SK-N-SH (cell line): ENCODE measurements around the gene MAST4. TPM values are rescaled to one million over a fixed set of nuclear protein-coding genes. Genes with fewer than 3 reads are reported as not detected.

Source experiments
- CTCF ChIA-PET: fragments of 300-600, 350-600 bp; formaldehyde crosslinking; extraction: SDS; loops from one replicate; lab custom pipeline; 2021; lab: Yijun Ruan, JAX
- POLR2A ChIA-PET: fragments of 350-600 bp; sonication (Branson Sonifier 250); formaldehyde crosslinking; extraction: SDS; loops from one replicate; lab custom pipeline; 2020; ENCODE audit warnings: antibody characterized with exemption, inconsistent platforms; lab: Yijun Ruan, JAX
- DNase-seq: peaks from one replicate; pipeline ENCODE4 v3.0.0; 2012
- H2AFZ ChIP-seq: fragments of 200-600 bp; sonication (generic); 2 replicates; pipeline ENCODE4 v1.8.1; 2016; ENCODE audit warnings: antibody characterized with exemption, mild to moderate bottlenecking, low read depth
- H3F3A ChIP-seq: fragments of 200-600 bp; sonication (generic); replicated peaks from 2 replicates; pipeline ENCODE3; 2016; ENCODE audit warnings: antibody characterized with exemption, mild to moderate bottlenecking; ENCODE audit not compliant: insufficient read depth
- H3K27ac ChIP-seq, 2 experiments: fragments of 200-500 bp in 1 of 2; fragments of 200-600 bp in 1 of 2; sonication (Bioruptor generic) in 1 of 2; sonication (generic), shearing (Covaris generic) in 1 of 2; 2 replicates each; pipeline versions ENCODE4 v1.5.1 to v1.6.1; 2014 to 2016; ENCODE audit warnings: low read depth in 2 of 2, inconsistent platforms in 1 of 2, low read length in 1 of 2, mild to moderate bottlenecking in 1 of 2, mixed read lengths in 1 of 2
- H3K27me3 ChIP-seq: fragments of 200-600 bp; sonication (generic), shearing (Covaris generic); 2 replicates; pipeline ENCODE4 v1.6.1; 2016; ENCODE audit warnings: mixed run types; ENCODE audit not compliant: insufficient read depth
- H3K36me3 ChIP-seq, 2 experiments: fragments of 200-500 bp in 1 of 2; fragments of 200-600 bp in 1 of 2; sonication (Bioruptor generic) in 1 of 2; sonication (generic) in 1 of 2; replicated peaks in 1 of 2; 2 replicates each; pipeline versions ENCODE3 to v1.5.1; 2014 to 2016; ENCODE audit warnings: low read length in 1 of 2, mild to moderate bottlenecking in 1 of 2; ENCODE audit not compliant: insufficient read depth in 2 of 2, control insufficient read depth in 1 of 2
- H3K4me1 ChIP-seq, 2 experiments: fragments of 200-500 bp in 1 of 2; fragments of 200-600 bp in 1 of 2; sonication (Bioruptor generic) in 1 of 2; sonication (generic), shearing (Covaris generic) in 1 of 2; 2 replicates each; pipeline versions ENCODE4 v1.5.1 to v1.6.1; 2014 to 2016; ENCODE audit warnings: low read depth in 1 of 2, low read length in 1 of 2, mixed run types in 1 of 2; ENCODE audit not compliant: insufficient read depth in 2 of 2, control insufficient read depth in 1 of 2
- H3K4me2 ChIP-seq: fragments of 200-600 bp; sonication (generic), shearing (Covaris generic); 2 replicates; pipeline ENCODE4 v1.6.1; 2017; ENCODE audit warnings: mixed run types
- H3K4me3 ChIP-seq, 2 experiments: fragments of 200-500 bp in 1 of 2; fragments of 200-600 bp in 1 of 2; sonication (Bioruptor generic) in 1 of 2; sonication (generic), shearing (Covaris generic) in 1 of 2; 2 replicates each; pipeline versions ENCODE4 v1.5.1 to v1.8.1; 2014 to 2016; ENCODE audit warnings: low read depth in 2 of 2, inconsistent platforms in 1 of 2, low read length in 1 of 2, mild to moderate bottlenecking in 1 of 2, mixed read lengths in 1 of 2, moderate library complexity in 1 of 2
- H3K79me2 ChIP-seq: fragments of 200-600 bp; sonication (generic); 2 replicates; pipeline ENCODE4 v1.8.1; 2017; ENCODE audit warnings: mild to moderate bottlenecking; ENCODE audit not compliant: insufficient read depth
- H3K9ac ChIP-seq: fragments of 200-600 bp; sonication (generic); 2 replicates; pipeline ENCODE4 v1.6.1; 2017; ENCODE audit warnings: mixed run types
- H3K9me2 ChIP-seq: fragments of 200-600 bp; sonication (generic); 2 replicates; pipeline ENCODE4 v1.6.1; 2017; ENCODE audit warnings: mixed run types
- H3K9me3 ChIP-seq: fragments of 200-600 bp; sonication (generic); 2 replicates; pipeline ENCODE4 v1.6.1; 2017; ENCODE audit warnings: mixed run types, mild to moderate bottlenecking, moderate library complexity
- H4K20me1 ChIP-seq: fragments of 200-600 bp; sonication (generic); 2 replicates; pipeline ENCODE4 v1.6.1; 2017; ENCODE audit warnings: mild to moderate bottlenecking, mixed run types; ENCODE audit not compliant: insufficient read depth
- CHD2 ChIP-seq: fragments of 150-350 bp; IDR thresholded peaks from 2 replicates; pipeline ENCODE4 v1.6.1; 2018; ENCODE audit warnings: low read length; ENCODE audit not compliant: partially characterized antibody
- EP300 ChIP-seq, 2 experiments: IDR thresholded peaks; 2 replicates each; pipeline versions ENCODE4 v1.4.0 to v1.6.1; 2012; ENCODE audit warnings: borderline replicate concordance in 1 of 2, low read depth in 1 of 2, low read length in 1 of 2
- FOXJ3 ChIP-seq: sonication (generic); formaldehyde crosslinking; IDR thresholded peaks from 2 replicates; pipeline ENCODE4 v1.5.1; 2020; ENCODE audit warnings: mild to moderate bottlenecking, missing genetic modification reagents
- GABPA ChIP-seq: IDR thresholded peaks from 2 replicates; pipeline ENCODE4 v1.4.0; 2012; ENCODE audit warnings: low read depth, mild to moderate bottlenecking
- JUND ChIP-seq: IDR thresholded peaks from 2 replicates; pipeline ENCODE4 v1.4.0; 2012
- MAX ChIP-seq: IDR thresholded peaks from 2 replicates; pipeline ENCODE4 v1.4.0; 2012; ENCODE audit warnings: low read depth
- MEF2A ChIP-seq: IDR thresholded peaks from 2 replicates; pipeline ENCODE4 v1.4.0; 2012; ENCODE audit warnings: low read depth, borderline replicate concordance
- MXI1 ChIP-seq: IDR thresholded peaks from 2 replicates; pipeline ENCODE4 v1.6.1; 2012; ENCODE audit warnings: mild to moderate bottlenecking, low read depth, low read length, improper control_type of control experiment
- PBX3 ChIP-seq: IDR thresholded peaks from 2 replicates; pipeline ENCODE4; 2012
- POLR2AphosphoS5 ChIP-seq: IDR thresholded peaks from 2 replicates; pipeline ENCODE4 v1.6.1; 2012; ENCODE audit warnings: low read depth, low read length
- RCOR1 ChIP-seq: fragments of 150-350 bp; IDR thresholded peaks from 2 replicates; pipeline ENCODE4 v1.6.1; 2017; ENCODE audit warnings: antibody characterized with exemption, low read length
- REST ChIP-seq: IDR thresholded peaks from 2 replicates; pipeline ENCODE4 v1.6.1; 2012; ENCODE audit warnings: mild to moderate bottlenecking, low read depth, low read length, moderate library complexity
- RXRA ChIP-seq: IDR thresholded peaks from 2 replicates; pipeline ENCODE4 v1.4.0; 2012; ENCODE audit warnings: low read depth, mild to moderate bottlenecking, borderline replicate concordance
- SIN3A ChIP-seq: IDR thresholded peaks from 2 replicates; pipeline ENCODE4 v1.6.1; 2012; ENCODE audit warnings: low read depth, mild to moderate bottlenecking, low read length, moderate library complexity, borderline replicate concordance
- SMC3 ChIP-seq: IDR thresholded peaks from 2 replicates; pipeline ENCODE4 v1.6.1; 2012; ENCODE audit warnings: low read depth, low read length, improper control_type of control experiment
- TAF1 ChIP-seq: IDR thresholded peaks from 2 replicates; pipeline ENCODE4 v1.6.1; 2012; ENCODE audit warnings: low read depth, mild to moderate bottlenecking, low read length, moderate library complexity, borderline replicate concordance
- TEAD4 ChIP-seq: IDR thresholded peaks from 2 replicates; pipeline ENCODE4 v1.4.0; 2012; ENCODE audit warnings: mild to moderate bottlenecking, borderline replicate concordance; ENCODE audit not compliant: insufficient read depth
- USF2 ChIP-seq: fragments of 150-350 bp; IDR thresholded peaks from 2 replicates; pipeline ENCODE4 v1.6.1; 2017; ENCODE audit warnings: antibody characterized with exemption, low read length, low read depth, borderline replicate concordance
- YY1 ChIP-seq: IDR thresholded peaks from 2 replicates; pipeline ENCODE4 v1.4.0; 2012; ENCODE audit warnings: low read depth, mild to moderate bottlenecking
- WGBS: methylation state at CpG from one replicate; pipeline ENCODE4 v1.1.6; 2017; ENCODE audit warnings: low lambda C conversion rate; 5-methylcytosine and 5-hydroxymethylcytosine counted together
- polyA plus RNA-seq, 3 experiments: library from polyadenylated mRNA; depleted of rRNA; stranded (reverse); fragments of >200 nt; gene quantifications; 2 replicates each; pipeline ENCODE4 v1.2.3, GENCODE V29; 2012

Gene MAST4
- polyA plus RNA-seq, 1 of the 3 experiments (the other 2 are of a cell fraction): 2.2 TPM

GRCh38 chr5:67152400-67152799, 556.2 kb downstream of the MAST4 start:
- Histone ChIP-seq H3K36me3 (peaks cover 5 to 18% of the 10 kb centered on the region in 2 experiments), H3K27ac (no peak overlapping the region), H4K20me1 (no peaks in the 10 kb centered on the region), H3K9ac (no peak overlapping the region), H2AFZ (no peak overlapping the region), H3K79me2 (no peaks in the 10 kb centered on the region), H3F3A (no peaks in the 10 kb centered on the region), H3K27me3 (no peaks in the 10 kb centered on the region), H3K4me1 (peaks cover 0 to 4% of the 10 kb centered on the region in 2 experiments; a peak in 2 of 4 replicates), H3K9me3 (no peaks in the 10 kb centered on the region), H3K4me2 (no peak overlapping the region), H3K9me2 (no peaks in the 10 kb centered on the region), H3K4me3 (no peak overlapping the region)
- DNase-seq: no peak
- CTCF ChIA-PET: interaction anchor here (1.2 kb wide), 1 partner anchor 56 kb away, joined by 4 read pairs; no protein-coding TSS in a partner anchor
- no peak for TF ChIP-seq JUND
- no peak for TF ChIP-seq TAF1
- TF ChIP-seq USF2: no peak
- no peak for TF ChIP-seq PBX3
- TF ChIP-seq SMC3: no peak
- TF ChIP-seq FOXJ3: no peak
- TF ChIP-seq SIN3A: no peak
- no peak for TF ChIP-seq MXI1
- no peak for TF ChIP-seq GABPA
- no peak for TF ChIP-seq MAX
- TF ChIP-seq RCOR1: no peak
- no peak for TF ChIP-seq CHD2
- no peak for TF ChIP-seq RXRA
- no peak for TF ChIP-seq TEAD4
- TF ChIP-seq YY1: no peak
- TF ChIP-seq POLR2AphosphoS5: no peak
- TF ChIP-seq REST: no peak
- no peak for TF ChIP-seq MEF2A
- TF ChIP-seq EP300 (IDR thresholded peaks at IDR 0.05; ENCODE audit: borderline replicate concordance in 1 of 2, low read depth in 1 of 2, low read length in 1 of 2): no peak
- WGBS: 92% methylated on average over 6 of the region's 6 CpGs
- POLR2A ChIA-PET: no interaction called here
